ENCODE measurements around the gene PHOX2A.

PHOX2A gene

GRCh38 chr11:72250661-72251464 is 6.9 kb upstream of the PHOX2A start:
- in situ Hi-C loops (cut with MboI; ENCODE audit: low sequenced_read_pairs) = no loop called here

- in situ Hi-C loops (cut with MboI; ENCODE audit: low sequenced_read_pairs) = no loop called here
Observed at GRCh38 chr11:72249961-72250360, 6.0 kb upstream of the PHOX2A start.

- in situ Hi-C loops (cut with MboI; ENCODE audit: low sequenced_read_pairs) = no loop called here
Observed at GRCh38 chr11:72247584-72247983, 3.6 kb upstream of the PHOX2A start.

DNA sequence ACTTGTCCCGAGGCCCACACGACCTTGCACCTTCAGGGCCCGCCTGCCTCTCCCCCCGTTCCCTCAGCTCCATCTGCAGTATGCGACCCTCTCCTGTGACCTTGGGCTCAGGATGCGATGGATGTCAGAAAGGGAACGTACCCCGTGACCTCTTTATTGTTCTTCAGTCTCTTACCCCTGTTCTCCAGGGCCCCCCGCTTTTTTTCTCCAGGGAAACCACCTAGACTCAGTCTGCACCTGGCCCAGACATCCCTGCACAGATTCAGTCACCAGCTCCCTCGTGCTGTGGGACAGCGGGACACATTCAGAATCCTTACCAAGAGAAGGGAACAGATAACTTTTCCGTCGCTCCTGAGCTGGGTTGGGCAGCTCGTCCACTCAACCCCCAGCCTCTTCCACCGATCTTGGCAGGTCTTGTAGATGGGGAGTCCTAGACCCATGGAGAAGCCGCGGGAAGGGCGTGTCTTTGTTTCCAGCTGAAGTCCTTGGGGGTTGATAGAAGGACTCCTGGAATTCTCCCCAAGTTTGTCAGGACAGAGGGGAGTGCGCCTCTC is 1.4 kb upstream of the PHOX2A start:
- in situ Hi-C loops (cut with MboI; ENCODE audit: low sequenced_read_pairs) = no loop called here

DNA sequence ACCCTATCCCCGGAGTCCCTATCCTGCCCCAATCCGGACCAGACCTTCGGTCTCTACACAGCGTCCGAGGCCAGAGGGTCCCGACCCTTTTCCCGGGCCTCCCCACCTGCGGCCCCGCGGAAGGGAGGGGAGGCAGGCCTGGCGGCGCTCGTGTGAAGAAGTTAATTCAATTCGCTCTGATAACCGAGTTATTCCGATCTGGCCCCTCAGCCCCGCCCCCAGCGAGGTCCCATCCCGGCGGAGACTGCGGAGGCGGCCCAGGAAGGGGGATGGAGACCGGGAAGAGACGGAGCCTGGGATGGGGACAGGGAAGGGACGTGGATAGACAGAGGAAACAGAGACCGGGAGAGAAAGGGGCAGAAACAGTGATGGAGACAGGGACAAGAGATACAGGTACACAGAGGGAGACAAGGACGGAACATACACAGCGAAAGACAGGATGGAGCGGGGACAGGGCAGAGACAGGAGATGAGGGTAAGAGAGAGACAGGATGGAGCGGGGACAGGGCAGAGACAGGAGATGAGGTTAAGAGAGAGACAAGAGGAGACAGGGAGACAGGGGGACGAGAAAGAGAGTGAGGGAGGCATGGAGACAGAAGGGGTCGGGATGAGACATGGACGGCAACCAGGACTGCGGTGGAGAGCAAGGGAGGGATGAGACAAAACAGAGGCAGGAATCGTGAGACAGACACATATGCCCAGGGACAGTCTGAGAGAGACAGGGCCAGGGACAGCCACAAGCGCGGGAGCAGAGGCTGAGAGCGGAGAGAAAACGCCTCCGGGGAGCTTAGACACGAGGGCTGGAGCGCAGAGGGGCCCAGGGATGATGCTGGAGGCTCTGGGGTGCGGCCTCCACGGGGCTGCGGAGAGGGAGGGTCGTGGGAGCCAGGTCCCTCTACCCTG is 636 bp upstream of the PHOX2A start:
- in situ Hi-C loops (cut with MboI; ENCODE audit: low sequenced_read_pairs) = no loop called here

GRCh38 chr11:72243173-72244059 is 560 bp downstream of the PHOX2A start:
- in situ Hi-C loops (cut with MboI; ENCODE audit: low sequenced_read_pairs) = no loop called here

DNA sequence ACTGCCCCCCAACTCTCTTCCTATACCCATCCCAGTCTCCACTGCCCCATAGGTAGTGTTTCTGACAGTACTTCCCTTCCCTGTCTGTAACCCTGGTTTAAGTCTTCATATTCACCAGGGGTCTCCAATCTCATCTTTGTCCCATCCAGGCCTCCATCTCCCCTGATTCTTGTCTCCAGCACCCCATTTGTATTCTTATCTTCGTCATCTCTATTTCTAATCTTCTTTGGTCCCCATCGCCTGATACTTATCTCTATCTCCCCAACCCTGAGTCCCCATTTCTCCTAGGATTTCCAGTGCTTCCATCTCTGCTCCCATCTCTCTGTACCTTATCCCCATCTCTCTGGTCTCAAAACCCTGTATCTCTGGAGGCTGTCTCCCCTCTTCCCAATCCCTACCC is 1.8 kb downstream of the PHOX2A start:
- in situ Hi-C loops (cut with MboI; ENCODE audit: low sequenced_read_pairs) = no loop called here

DNA sequence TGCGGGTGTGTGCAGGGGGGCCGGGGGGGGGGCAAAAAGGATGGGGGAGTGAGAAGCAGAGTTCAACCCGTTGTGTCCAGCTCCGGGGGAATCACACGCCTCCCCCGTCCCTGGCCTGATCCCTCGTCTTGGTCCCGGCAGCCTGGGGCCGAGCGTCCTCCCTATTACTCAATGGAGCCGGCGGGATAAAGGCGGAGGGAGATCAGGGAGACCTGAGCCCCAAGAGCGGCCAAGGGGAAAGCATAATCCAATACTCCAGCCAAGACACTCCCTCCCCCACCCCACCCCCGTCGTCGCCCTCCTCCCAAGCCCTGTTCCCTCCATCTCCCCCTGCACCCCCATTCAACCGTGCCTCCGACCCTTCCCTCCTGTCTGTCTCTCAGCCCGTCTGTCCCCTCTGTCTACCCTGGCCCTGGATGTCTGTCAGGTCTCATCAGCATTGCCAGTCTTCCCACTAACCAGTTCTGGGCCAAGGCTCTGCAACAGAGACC is 2.6 kb downstream of the PHOX2A start:
- in situ Hi-C loops (cut with MboI; ENCODE audit: low sequenced_read_pairs) = no loop called here

DNA sequence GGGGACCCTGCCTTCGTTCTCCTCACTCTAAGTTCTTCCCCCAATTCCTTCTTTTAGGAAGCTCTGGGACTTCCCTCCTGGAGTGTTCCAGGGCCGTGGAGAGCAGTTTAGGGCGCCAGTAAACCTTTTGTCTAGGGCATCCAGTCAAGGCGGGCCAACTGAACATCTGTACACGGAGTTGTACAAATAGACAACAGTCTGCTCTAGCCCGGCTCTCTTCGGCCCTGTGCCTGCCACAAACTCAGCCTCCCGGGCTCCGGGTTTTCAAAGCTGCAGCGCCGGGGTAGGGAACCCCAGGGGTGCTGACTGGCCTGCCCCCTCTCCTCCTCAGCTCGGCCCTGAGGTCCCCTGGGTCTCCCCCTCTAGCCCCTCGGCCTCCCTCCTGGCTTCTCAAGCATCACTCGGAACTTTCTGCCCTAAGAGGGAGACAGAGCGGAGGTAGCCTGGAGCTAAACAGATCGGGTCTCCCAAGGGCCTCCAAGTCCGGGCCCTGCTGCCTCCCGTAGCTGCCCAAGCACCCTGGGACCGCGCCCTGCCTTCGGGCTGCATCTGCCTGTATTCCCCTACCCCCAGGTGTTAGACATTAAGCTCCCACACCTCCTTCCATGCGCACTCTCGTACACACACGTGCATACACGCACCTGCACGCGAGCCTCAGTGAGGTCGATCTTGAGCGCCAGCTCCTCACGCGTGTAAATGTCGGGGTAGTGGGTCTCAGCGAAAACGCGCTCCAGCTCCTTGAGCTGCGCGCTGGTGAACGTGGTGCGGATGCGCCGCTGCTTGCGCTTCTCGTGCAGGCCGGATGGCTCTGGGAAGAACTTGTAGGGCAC is 3.3 kb downstream of the PHOX2A start:
- in situ Hi-C loops (cut with MboI; ENCODE audit: low sequenced_read_pairs) = no loop called here

GRCh38 chr11:72239849-72240460 is 4.0 kb downstream of the PHOX2A start:
- in situ Hi-C loops (cut with MboI; ENCODE audit: low sequenced_read_pairs) = no loop called here

GRCh38 chr11:72239313-72239848 is 4.6 kb downstream of the PHOX2A start:
- in situ Hi-C loops (cut with MboI; ENCODE audit: low sequenced_read_pairs) = no loop called here

GRCh38 chr11:72238492-72239312 is 5.3 kb downstream of the PHOX2A start:
- in situ Hi-C loops (cut with MboI; ENCODE audit: low sequenced_read_pairs) = no loop called here

DNA sequence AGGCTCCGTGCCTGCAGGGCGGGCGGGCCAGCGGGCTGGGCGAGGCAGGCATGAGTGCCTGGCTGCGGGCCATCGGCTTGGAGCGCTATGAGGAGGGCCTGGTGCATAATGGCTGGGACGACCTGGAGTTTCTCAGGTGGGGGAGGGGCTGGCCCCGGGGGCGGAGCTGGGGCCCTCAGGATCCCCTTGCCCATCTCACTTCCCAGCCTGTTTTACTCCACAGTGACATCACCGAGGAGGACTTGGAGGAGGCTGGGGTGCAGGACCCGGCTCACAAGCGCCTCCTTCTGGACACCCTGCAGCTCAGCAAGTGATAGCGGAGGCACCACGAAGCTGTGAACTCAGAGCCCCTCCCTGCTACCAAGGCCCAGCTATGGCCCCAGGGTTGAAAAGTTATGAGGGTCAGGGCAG is 5.9 kb downstream of the PHOX2A start:
- in situ Hi-C loops (cut with MboI; ENCODE audit: low sequenced_read_pairs) = no loop called here

DNA sequence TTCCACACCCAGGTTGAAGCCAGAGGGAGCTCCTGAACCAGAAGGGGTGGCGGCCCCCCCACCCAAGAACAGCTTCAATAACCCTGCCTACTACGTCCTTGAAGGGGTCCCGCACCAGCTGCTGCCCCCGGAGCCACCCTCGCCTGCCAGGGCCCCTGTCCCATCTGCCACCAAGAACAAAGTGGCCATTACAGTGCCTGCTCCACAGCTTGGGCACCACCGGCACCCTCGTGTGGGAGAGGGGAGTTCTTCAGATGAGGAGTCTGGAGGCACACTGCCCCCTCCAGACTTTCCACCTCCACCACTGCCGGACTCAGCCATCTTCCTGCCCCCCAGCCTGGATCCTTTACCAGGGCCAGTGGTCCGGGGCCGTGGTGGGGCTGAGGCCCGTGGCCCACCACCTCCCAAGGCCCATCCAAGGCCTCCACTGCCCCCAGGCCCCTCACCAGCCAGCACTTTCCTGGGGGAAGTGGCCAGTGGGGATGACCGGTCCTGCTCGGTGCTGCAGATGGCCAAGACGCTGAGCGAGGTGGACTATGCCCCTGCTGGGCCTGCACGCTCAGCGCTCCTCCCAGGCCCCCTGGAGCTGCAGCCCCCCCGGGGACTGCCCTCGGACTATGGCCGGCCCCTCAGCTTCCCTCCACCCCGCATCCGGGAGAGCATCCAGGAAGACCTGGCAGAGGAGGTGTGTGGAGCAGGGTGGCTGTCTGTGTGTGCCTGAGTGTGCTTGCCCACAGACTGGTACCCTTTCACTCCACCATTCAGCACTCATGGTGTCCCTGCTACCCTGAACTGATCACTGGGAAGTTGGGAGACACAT is 6.7 kb downstream of the PHOX2A start:
- in situ Hi-C loops (cut with MboI; ENCODE audit: low sequenced_read_pairs) = no loop called here

DNA sequence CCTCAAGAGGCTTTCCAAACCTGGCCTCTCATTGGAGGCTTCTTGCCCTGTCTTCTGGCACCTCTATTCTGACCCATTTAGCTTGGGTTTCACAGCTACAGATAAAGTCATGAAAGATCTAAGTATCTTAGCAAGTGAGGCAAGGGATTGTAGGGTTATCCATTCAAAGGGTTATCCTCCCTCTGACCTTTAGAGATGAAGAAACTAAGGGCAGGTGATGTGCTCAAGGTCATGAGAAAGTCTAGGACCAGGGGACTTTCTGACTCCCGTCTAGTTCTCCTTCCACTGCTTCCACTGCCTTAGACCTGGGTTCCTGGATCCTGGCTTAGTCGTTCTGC is 7.2 kb downstream of the PHOX2A start:
- in situ Hi-C loops (cut with MboI; ENCODE audit: low sequenced_read_pairs) = no loop called here

DNA sequence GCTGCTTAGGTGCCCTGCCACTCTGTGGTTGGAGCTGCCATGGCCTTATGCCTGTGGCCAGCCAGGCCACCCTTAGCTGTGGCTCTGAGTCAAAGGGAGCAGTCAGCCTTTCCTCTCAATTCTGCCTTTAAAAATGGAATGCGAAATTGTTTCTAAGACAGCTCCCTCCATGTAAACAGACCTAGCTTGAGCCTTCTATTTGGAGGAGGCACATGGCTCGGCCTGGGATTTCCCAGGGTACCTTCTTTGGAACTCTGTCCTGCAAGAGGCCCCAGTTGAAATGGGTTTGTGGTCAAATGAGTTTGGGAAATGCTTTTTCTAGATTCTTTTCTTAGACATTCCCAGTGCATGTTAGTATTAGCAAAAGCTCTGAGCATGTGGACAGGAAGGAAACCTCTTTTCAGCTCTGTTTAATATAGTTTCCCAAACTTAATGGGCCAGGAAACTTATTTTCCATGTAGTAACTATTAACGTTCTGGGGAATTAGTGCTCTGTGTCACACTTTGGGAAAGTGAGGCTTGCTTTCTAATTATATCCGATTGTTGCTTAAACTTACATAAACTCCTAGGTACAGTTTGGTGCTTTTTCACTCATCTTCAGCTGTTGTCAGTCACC is 7.8 kb downstream of the PHOX2A start:
- in situ Hi-C loops (cut with MboI; ENCODE audit: low sequenced_read_pairs) = no loop called here
